Stimulated activated CD4-positive, alpha-beta T cell treated with anti-CD3 and anti-CD28 coated beads, TNF-alpha, amount 100 ng/mL, for 1 hour (primary cell): ENCODE measurements around the gene ZNF565.
"Not testable (repeated sequence)": the region's sequence is repeated elsewhere in the genome, so short reads cannot be mapped to it uniquely, and the experiment has no call there.

ENCODE experiments used
- DNase-seq, 3 donors: peaks; one replicate each; pipeline ENCODE4 v3.0.0-alpha.2; 2020; ENCODE audit warnings: low read depth in 3 of 3, low spot score in 1 of 3

Gene ZNF565

GRCh38 chr19:36214386-36215275 is at the start of gene ZNF565, which contains the start of gene ZNF146:
TSS of gene ZNF565 (minus strand) at chr19:36214665. CDS start at chr19:36201985, 12,680 bp downstream.
TSS of gene ZNF146 (plus strand) at chr19:36215106. CDS start at chr19:36236441, 21,335 bp downstream.
- DNase-seq: peak; percentile 82 to 91 (median 86)

GRCh38 chr19:36259211-36259610 is 44.7 kb upstream of the ZNF565 start:
- no peak for DNase-seq

GRCh38 chr19:36258028-36258875 is 43.8 kb upstream of the ZNF565 start:
- DNase-seq: no peak

GRCh38 chr19:36257520-36257876 is 43.0 kb upstream of the ZNF565 start:
- DNase-seq: no peak

GRCh38 chr19:36256853-36257519 is 42.5 kb upstream of the ZNF565 start:
- no peak for DNase-seq

GRCh38 chr19:36256064-36256463 is 41.6 kb upstream of the ZNF565 start:
- no peak for DNase-seq

GRCh38 chr19:36255316-36255715 is 40.9 kb upstream of the ZNF565 start:
- no peak for DNase-seq

GRCh38 chr19:36254848-36255247 is 40.4 kb upstream of the ZNF565 start:
- DNase-seq: no peak

GRCh38 chr19:36252047-36252446 is 37.6 kb upstream of the ZNF565 start:
- DNase-seq: no peak

- no peak for DNase-seq
Observed at GRCh38 chr19:36246006-36246481, 31.6 kb upstream of the ZNF565 start.

GRCh38 chr19:36245210-36246005 is 30.9 kb upstream of the ZNF565 start:
- no peak for DNase-seq

- no peak for DNase-seq
Observed at GRCh38 chr19:36244066-36244465, 29.6 kb upstream of the ZNF565 start.

- no peak for DNase-seq
Observed at GRCh38 chr19:36236946-36237310, 22.5 kb upstream of the ZNF565 start.

GRCh38 chr19:36236304-36236945 is 22.0 kb upstream of the ZNF565 start:
- no peak for DNase-seq

GRCh38 chr19:36233626-36234025 is 19.2 kb upstream of the ZNF565 start:
- DNase-seq: not testable (repeated sequence)

- DNase-seq: no peak
Observed at GRCh38 chr19:36225219-36225892, 10.9 kb upstream of the ZNF565 start.

GRCh38 chr19:36222503-36222902 is 8.0 kb upstream of the ZNF565 start:
- DNase-seq: no peak

GRCh38 chr19:36221474-36221873 is 7.0 kb upstream of the ZNF565 start:
- DNase-seq: no peak
